HCT116 (cell line): Measurements from ENCODE around the gene PDE10A. TPM values are rescaled to one million over a fixed set of nuclear protein-coding genes. Genes with fewer than 3 reads are reported as not detected.

ENCODE experiments used
- ATAC-seq: fragments of 200-7000 bp; cut with Tn5 transposase; 2 replicates; pipeline ENCODE4 v1.9.1; 2020; ENCODE audit warnings: mild to moderate bottlenecking, moderate library complexity
- BruUV-seq: library from RNA; stranded (reverse); fragments of 400-500 nt; replicated peaks from 2 replicates; lab custom pipeline; 2021; lab: Mats Ljungman, UMichigan
- CTCF ChIA-PET: fragments of 300-600 bp; sonication (Branson Sonifier 250); formaldehyde crosslinking; loops from one replicate; lab custom pipeline; 2021; ENCODE audit warnings: antibody characterized with exemption; lab: Charles Lee
- POLR2A ChIA-PET: fragments of 300-600, 350-600 bp; sonication (Branson Sonifier 250); formaldehyde crosslinking; loops from one replicate; lab custom pipeline; 2021; ENCODE audit warnings: antibody characterized with exemption; lab: Charles Lee
- RAD21 ChIA-PET, 2 experiments: fragments of 300-600 bp; sonication (Branson Sonifier 250); formaldehyde crosslinking; loops; one replicate each; lab custom pipeline; 2023; ENCODE audit warnings: low total read pairs in 2 of 2; ENCODE audit not compliant: uncharacterized antibody in 2 of 2, unreplicated experiment in 2 of 2, low non-redundant PET in 1 of 2; lab: Charles Lee
- DNase-seq: peaks from one replicate; pipeline ENCODE4 v3.0.0-alpha.2; 2010; ENCODE audit warnings: low read depth, low spot score
- H2AFZ ChIP-seq: fragments of 200-600 bp; shearing (Covaris generic), sonication (generic); 2 replicates; pipeline ENCODE4 v1.6.1; 2017; ENCODE audit warnings: low read depth, mixed run types, mixed read lengths, antibody characterized with exemption, low read length; ENCODE audit not compliant: poor library complexity, severe bottlenecking
- H3K27ac ChIP-seq: 2 replicates; pipeline ENCODE4 v1.5.1; 2012; ENCODE audit warnings: low read depth, low read length
- H3K27me3 ChIP-seq: fragments of 200-600 bp; sonication (generic); 2 replicates; pipeline ENCODE4 v1.6.1; 2016; ENCODE audit warnings: mixed run types, low read length, mixed read lengths; ENCODE audit not compliant: insufficient read depth
- H3K36me3 ChIP-seq, 2 experiments: fragments of 200-500 bp in 1 of 2; fragments of 200-600 bp in 1 of 2; sonication (Bioruptor generic) in 1 of 2; sonication (generic) in 1 of 2; 2 replicates each; pipeline versions ENCODE4 v1.5.1 to v1.6.1; 2014 to 2016; ENCODE audit warnings: low read length in 2 of 2, inconsistent platforms in 1 of 2, mixed read lengths in 1 of 2, mixed run types in 1 of 2; ENCODE audit not compliant: insufficient read depth in 2 of 2, control insufficient read depth in 1 of 2
- H3K4me1 ChIP-seq, 2 experiments: fragments of 200-600 bp in 1 of 2; sonication (generic) in 1 of 2; 2 replicates each; pipeline versions ENCODE4 v1.5.1 to v1.6.1; 2012 to 2017; ENCODE audit warnings: low read length in 2 of 2, inconsistent platforms in 1 of 2, mild to moderate bottlenecking in 1 of 2, mixed read lengths in 1 of 2, mixed run types in 1 of 2, moderate library complexity in 1 of 2; ENCODE audit not compliant: insufficient read depth in 2 of 2, control insufficient read depth in 1 of 2
- H3K4me2 ChIP-seq: fragments of 200-600 bp; sonication (generic); 2 replicates; pipeline ENCODE4 v1.6.1; 2017; ENCODE audit warnings: mixed run types, low read length, mixed read lengths
- H3K4me3 ChIP-seq, 2 experiments: fragments of 200-600 bp in 1 of 2; sonication (generic) in 1 of 2; replicated peaks in 1 of 2; 2 replicates each; pipeline ENCODE4 v1.5.1; 2011 to 2016; ENCODE audit warnings: low read length in 2 of 2, control low read depth in 1 of 2, low read depth in 1 of 2, mild to moderate bottlenecking in 1 of 2, mixed read lengths in 1 of 2, mixed run types in 1 of 2
- H3K79me2 ChIP-seq: fragments of 200-600 bp; sonication (generic); 2 replicates; pipeline ENCODE4 v1.6.1; 2017; ENCODE audit warnings: mild to moderate bottlenecking, mixed run types, low read length, moderate library complexity, mixed read lengths; ENCODE audit not compliant: insufficient read depth
- H3K9ac ChIP-seq: fragments of 200-600 bp; sonication (generic); 2 replicates; pipeline ENCODE4 v1.6.1; 2016; ENCODE audit warnings: low read length, mixed read lengths
- H3K9me2 ChIP-seq: fragments of 200-600 bp; sonication (generic), shearing (Covaris generic); 2 replicates; pipeline ENCODE4 v1.6.1; 2017; ENCODE audit warnings: mixed run types, mild to moderate bottlenecking, moderate library complexity; ENCODE audit not compliant: insufficient read depth
- H3K9me3 ChIP-seq, 2 experiments: fragments of 200-500 bp in 1 of 2; fragments of 200-600 bp in 1 of 2; sonication (Bioruptor generic) in 1 of 2; sonication (generic) in 1 of 2; 2 replicates each; pipeline ENCODE4 v1.6.1; 2014 to 2017; ENCODE audit warnings: low read length in 2 of 2, mixed read lengths in 2 of 2, inconsistent platforms in 1 of 2, low read depth in 1 of 2, mild to moderate bottlenecking in 1 of 2, mixed run types in 1 of 2, moderate library complexity in 1 of 2; ENCODE audit not compliant: control insufficient read depth in 1 of 2, insufficient read depth in 1 of 2
- H4K20me1 ChIP-seq: fragments of 200-600 bp; sonication (generic), shearing (Covaris generic); 2 replicates; pipeline ENCODE4 v1.6.1; 2017; ENCODE audit warnings: mixed run types, mild to moderate bottlenecking, moderate library complexity; ENCODE audit not compliant: insufficient read depth
- ATF3 ChIP-seq: IDR thresholded peaks from 2 replicates; pipeline ENCODE4 v1.6.1; 2012
- CBX3 ChIP-seq: IDR thresholded peaks from 2 replicates; pipeline ENCODE4 v1.6.1; 2012; ENCODE audit warnings: low read depth
- CEBPB ChIP-seq: IDR thresholded peaks from 2 replicates; pipeline ENCODE4 v1.6.1; 2012; ENCODE audit warnings: low read depth
- CTCF ChIP-seq, 3 experiments: fragments of 200-600 bp in 1 of 3; sonication (generic) in 1 of 3; IDR thresholded peaks in 2 of 3; conservative IDR thresholded peaks in 1 of 3; 2 replicates each; pipeline ENCODE4 v1.5.1; 2012 to 2017; ENCODE audit warnings: low read depth in 2 of 3, low read length in 2 of 3, antibody characterized with exemption in 1 of 3, borderline replicate concordance in 1 of 3, control low read depth in 1 of 3, mild to moderate bottlenecking in 1 of 3, mixed read lengths in 1 of 3, mixed run types in 1 of 3, moderate library complexity in 1 of 3; ENCODE audit not compliant: insufficient read depth in 1 of 3
- EGR1 ChIP-seq: IDR thresholded peaks from 2 replicates; pipeline ENCODE4 v1.6.1; 2012; ENCODE audit warnings: low read depth
- ELF1 ChIP-seq: IDR thresholded peaks from 2 replicates; pipeline ENCODE4 v1.6.1; 2012; ENCODE audit warnings: low read depth, borderline replicate concordance
- EZH2 ChIP-seq: fragments of 200-600 bp; sonication (generic); IDR thresholded peaks from 2 replicates; pipeline ENCODE4 v1.6.1; 2017; ENCODE audit warnings: antibody characterized with exemption, mixed run types
- FOSL1 ChIP-seq: IDR thresholded peaks from 2 replicates; pipeline ENCODE4 v1.6.1; 2012; ENCODE audit warnings: low read depth
- MAX ChIP-seq: IDR thresholded peaks from 2 replicates; pipeline ENCODE4 v1.6.1; 2012
- POLR2A ChIP-seq: IDR thresholded peaks from 2 replicates; pipeline ENCODE4 v1.7.0; 2011; ENCODE audit warnings: borderline replicate concordance; ENCODE audit not compliant: insufficient read depth, insufficient read length; ENCODE audit errors: extremely low read depth
- POLR2AphosphoS5 ChIP-seq: IDR thresholded peaks from 2 replicates; pipeline ENCODE4 v1.6.1; 2011; ENCODE audit warnings: mild to moderate bottlenecking, low read depth, low read length, moderate library complexity
- SIN3A ChIP-seq: IDR thresholded peaks from 2 replicates; pipeline ENCODE4 v1.6.1; 2012; ENCODE audit warnings: low read depth
- SP1 ChIP-seq: IDR thresholded peaks from 2 replicates; pipeline ENCODE4 v1.6.1; 2012; ENCODE audit warnings: low read depth
- TCF7L2 ChIP-seq: IDR thresholded peaks from 2 replicates; pipeline ENCODE4 v1.7.0; 2011; ENCODE audit warnings: borderline replicate concordance, inconsistent platforms; ENCODE audit not compliant: insufficient read depth, insufficient read length; ENCODE audit errors: extremely low read depth
- ZFX ChIP-seq: fragments of 450-650 bp; IDR thresholded peaks from 2 replicates; pipeline ENCODE4 v1.6.1; 2017
- intact Hi-C: fragments of 100-400 bp; cut with micrococcal nuclease; formaldehyde crosslinking; loops from 2 replicates; pipeline ENCODE4 v1.10.0; 2022
- total RNA-seq: library from RNA; stranded (reverse); gene quantifications from one replicate; pipeline ENCODE4 v1.2.1, GENCODE V29; 2021; ENCODE audit not compliant: unreplicated experiment
- TF ChIP-seq, protein P1 (sequence below): IDR thresholded peaks from 2 replicates; pipeline ENCODE4 v1.6.1; 2012; ENCODE audit warnings: low read depth

PDE10A gene
- total RNA-seq, 1 experiment from 2014 or later = 0.37 TPM

DNA sequence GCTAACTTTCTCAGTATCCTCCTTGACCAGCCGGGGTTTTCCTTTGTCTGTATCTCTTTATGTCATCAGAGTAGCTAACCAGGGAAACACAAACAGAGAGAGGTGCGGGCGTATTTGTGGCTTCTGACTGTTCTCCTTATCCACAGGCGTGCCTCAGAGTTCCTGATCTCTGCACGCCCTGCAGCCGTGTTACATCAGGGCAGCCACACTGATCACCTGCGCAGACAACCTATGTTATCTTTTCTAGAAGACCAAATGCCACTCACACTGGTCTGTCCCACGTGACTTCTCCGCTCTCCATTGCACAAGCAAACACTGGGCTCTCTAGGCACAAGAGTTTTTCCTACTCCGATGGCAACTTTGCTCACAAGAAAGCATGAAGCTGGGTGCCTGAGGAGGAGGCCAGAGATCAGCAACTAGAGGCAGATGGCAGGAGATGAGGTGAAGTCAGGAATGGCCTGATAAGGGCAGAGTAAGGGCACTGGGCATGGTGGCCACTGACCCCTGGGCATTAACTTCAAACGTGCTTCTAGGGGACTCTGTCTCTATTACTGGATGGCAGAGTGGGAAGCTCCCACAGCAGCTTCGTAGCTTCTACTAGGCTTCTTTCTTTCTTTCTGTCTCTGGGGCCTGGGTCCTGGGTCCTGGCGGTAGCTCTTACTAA is 4.5 kb downstream of the PDE10A start:
- Histone ChIP-seq H3K4me1 (no peaks in the 10 kb centered on the region), H4K20me1 (no peaks in the 10 kb centered on the region), H3K27ac (no peak overlapping the region), H3K4me2 (no peak overlapping the region), H3K79me2 (no peaks in the 10 kb centered on the region), H3K9me2 (no peaks in the 10 kb centered on the region), H2AFZ (no peak overlapping the region), H3K4me3 (no peak overlapping the region), H3K9ac (no peak overlapping the region), H3K36me3 (no peaks in the 10 kb centered on the region), H3K9me3 (no peaks in the 10 kb centered on the region; a peak in 1 of 4 replicates), H3K27me3 (no peaks in the 10 kb centered on the region)
- POLR2A ChIA-PET = no interaction called here
- intact Hi-C loops = no loop called here
- TF ChIP-seq ATF3 (no peak), TCF7L2 (no peak), FOSL1 (no peak), POLR2A (no peak), ELF1 (no peak), MAX (no peak), CEBPB (no peak), EZH2 (no peak), SIN3A (no peak), ZFX (no peak), CBX3 (no peak)
- DNase-seq (no peak), ATAC-seq (no peak)
- BruUV-seq = no TSS peak
- RAD21 ChIA-PET = no interaction called here
- CTCF ChIA-PET = no interaction called here

- Histone ChIP-seq H3K9me3 (no peaks in the 10 kb centered on the region; a peak in 1 of 4 replicates), H3K27ac (no peak overlapping the region), H3K9me2 (no peaks in the 10 kb centered on the region), H3K4me3 (no peak overlapping the region), H3K4me2 (no peak overlapping the region), H3K79me2 (no peaks in the 10 kb centered on the region), H3K9ac (no peak overlapping the region), H3K36me3 (no peaks in the 10 kb centered on the region), H2AFZ (no peak overlapping the region), H3K27me3 (no peaks in the 10 kb centered on the region), H3K4me1 (no peaks in the 10 kb centered on the region), H4K20me1 (no peaks in the 10 kb centered on the region)
- DNase-seq (no peak), ATAC-seq (no peak)
- POLR2A ChIA-PET = no interaction called here
- BruUV-seq = no TSS peak
- RAD21 ChIA-PET = no interaction called here
- CTCF ChIA-PET = no interaction called here
- intact Hi-C loops = no loop called here
- TF ChIP-seq SIN3A (no peak), POLR2AphosphoS5 (no peak), SP1 (no peak), CTCF (IDR thresholded peaks at IDR 0.05 in 2 of 3, conservative IDR thresholded peaks at IDR 0.05 in 1 of 3; ENCODE audit: borderline replicate concordance in 1 of 3, insufficient read depth in 1 of 3, low read depth in 2 of 3, low read length in 2 of 3) (no peak), EGR1 (no peak), ZFX (no peak), CBX3 (no peak)
- TF ChIP-seq, protein P1, sequence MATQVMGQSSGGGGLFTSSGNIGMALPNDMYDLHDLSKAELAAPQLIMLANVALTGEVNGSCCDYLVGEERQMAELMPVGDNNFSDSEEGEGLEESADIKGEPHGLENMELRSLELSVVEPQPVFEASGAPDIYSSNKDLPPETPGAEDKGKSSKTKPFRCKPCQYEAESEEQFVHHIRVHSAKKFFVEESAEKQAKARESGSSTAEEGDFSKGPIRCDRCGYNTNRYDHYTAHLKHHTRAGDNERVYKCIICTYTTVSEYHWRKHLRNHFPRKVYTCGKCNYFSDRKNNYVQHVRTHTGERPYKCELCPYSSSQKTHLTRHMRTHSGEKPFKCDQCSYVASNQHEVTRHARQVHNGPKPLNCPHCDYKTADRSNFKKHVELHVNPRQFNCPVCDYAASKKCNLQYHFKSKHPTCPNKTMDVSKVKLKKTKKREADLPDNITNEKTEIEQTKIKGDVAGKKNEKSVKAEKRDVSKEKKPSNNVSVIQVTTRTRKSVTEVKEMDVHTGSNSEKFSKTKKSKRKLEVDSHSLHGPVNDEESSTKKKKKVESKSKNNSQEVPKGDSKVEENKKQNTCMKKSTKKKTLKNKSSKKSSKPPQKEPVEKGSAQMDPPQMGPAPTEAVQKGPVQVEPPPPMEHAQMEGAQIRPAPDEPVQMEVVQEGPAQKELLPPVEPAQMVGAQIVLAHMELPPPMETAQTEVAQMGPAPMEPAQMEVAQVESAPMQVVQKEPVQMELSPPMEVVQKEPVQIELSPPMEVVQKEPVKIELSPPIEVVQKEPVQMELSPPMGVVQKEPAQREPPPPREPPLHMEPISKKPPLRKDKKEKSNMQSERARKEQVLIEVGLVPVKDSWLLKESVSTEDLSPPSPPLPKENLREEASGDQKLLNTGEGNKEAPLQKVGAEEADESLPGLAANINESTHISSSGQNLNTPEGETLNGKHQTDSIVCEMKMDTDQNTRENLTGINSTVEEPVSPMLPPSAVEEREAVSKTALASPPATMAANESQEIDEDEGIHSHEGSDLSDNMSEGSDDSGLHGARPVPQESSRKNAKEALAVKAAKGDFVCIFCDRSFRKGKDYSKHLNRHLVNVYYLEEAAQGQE = no peak
These were observed 5.7 kb downstream of the PDE10A start for GRCh38 chr6:165657325-165657680.
